MM.1S (cell line): Measurements from ENCODE around the gene SORT1.

Experiments
- EZH2 ChIP-seq: fragments of 300-600 bp; sonication (generic); optimal IDR thresholded peaks from 2 replicates; pipeline ENCODE3; 2017; ENCODE audit warnings: low read depth, mild to moderate bottlenecking, antibody characterized with exemption, low read length, mixed read lengths
- TF ChIP-seq, protein P1 (sequence below): fragments of 300-600 bp; sonication (generic); IDR thresholded peaks from 2 replicates; pipeline ENCODE4 v1.5.1; 2016; ENCODE audit warnings: antibody characterized with exemption, low read length, mixed read lengths

- TF ChIP-seq, protein P1, sequence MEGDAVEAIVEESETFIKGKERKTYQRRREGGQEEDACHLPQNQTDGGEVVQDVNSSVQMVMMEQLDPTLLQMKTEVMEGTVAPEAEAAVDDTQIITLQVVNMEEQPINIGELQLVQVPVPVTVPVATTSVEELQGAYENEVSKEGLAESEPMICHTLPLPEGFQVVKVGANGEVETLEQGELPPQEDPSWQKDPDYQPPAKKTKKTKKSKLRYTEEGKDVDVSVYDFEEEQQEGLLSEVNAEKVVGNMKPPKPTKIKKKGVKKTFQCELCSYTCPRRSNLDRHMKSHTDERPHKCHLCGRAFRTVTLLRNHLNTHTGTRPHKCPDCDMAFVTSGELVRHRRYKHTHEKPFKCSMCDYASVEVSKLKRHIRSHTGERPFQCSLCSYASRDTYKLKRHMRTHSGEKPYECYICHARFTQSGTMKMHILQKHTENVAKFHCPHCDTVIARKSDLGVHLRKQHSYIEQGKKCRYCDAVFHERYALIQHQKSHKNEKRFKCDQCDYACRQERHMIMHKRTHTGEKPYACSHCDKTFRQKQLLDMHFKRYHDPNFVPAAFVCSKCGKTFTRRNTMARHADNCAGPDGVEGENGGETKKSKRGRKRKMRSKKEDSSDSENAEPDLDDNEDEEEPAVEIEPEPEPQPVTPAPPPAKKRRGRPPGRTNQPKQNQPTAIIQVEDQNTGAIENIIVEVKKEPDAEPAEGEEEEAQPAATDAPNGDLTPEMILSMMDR: no peak
- no peak for TF ChIP-seq EZH2
Measured at GRCh38 chr1:109379907-109380306, 17.8 kb downstream of the SORT1 start.
